Nephron progenitor cell (in vitro differentiated cells): ENCODE data around the gene GPR68.

Experiments used
- DNase-seq: peaks from one replicate; pipeline ENCODE4 v3.0.0; 2021
- H3K27ac Mint-ChIP-seq: 2 replicates; pipeline ENCODE4 v1.8.0; 2021; ENCODE audit warnings: mild to moderate bottlenecking, moderate library complexity, mixed read lengths
- H3K27me3 Mint-ChIP-seq: 2 replicates; pipeline ENCODE4 v1.8.0; 2021; ENCODE audit warnings: mild to moderate bottlenecking, low read depth, mixed read lengths; ENCODE audit not compliant: poor library complexity
- H3K36me3 Mint-ChIP-seq: 2 replicates; pipeline ENCODE4 v1.8.0; 2021; ENCODE audit warnings: low read depth, mixed read lengths
- H3K4me1 Mint-ChIP-seq: 2 replicates; pipeline ENCODE4 v1.8.0; 2021; ENCODE audit warnings: mixed read lengths
- H3K4me3 Mint-ChIP-seq: 2 replicates; pipeline ENCODE4 v1.8.0; 2021; ENCODE audit warnings: mild to moderate bottlenecking, moderate library complexity, mixed read lengths
- H3K9me3 Mint-ChIP-seq: 2 replicates; pipeline ENCODE4 v1.8.0; 2021; ENCODE audit warnings: mild to moderate bottlenecking, moderate library complexity, mixed read lengths
- CTCF ChIP-seq: fragments of 200-600 bp; sonication (generic); IDR thresholded peaks from 2 replicates; pipeline ENCODE4 v1.5.0; 2021; ENCODE audit warnings: antibody characterized with exemption

Gene GPR68

GRCh38 chr14:91284146-91284790, 39.8 kb upstream of the GPR68 start:
- Mint-ChIP-seq H3K9me3 (no peaks in the 10 kb centered on the region), H3K4me1 (peaks cover 30% of the 10 kb centered on the region), H3K36me3 (peaks cover 65% of the 10 kb centered on the region), H3K27me3 (peaks cover 2% of the 10 kb centered on the region), H3K27ac (peak overlapping the region; percentile 55), H3K4me3 (no peak overlapping the region)
- TF ChIP-seq CTCF: no peak
- no peak for DNase-seq

GRCh38 chr14:91283666-91284065, 39.2 kb upstream of the GPR68 start:
- DNase-seq: no peak
- TF ChIP-seq CTCF: no peak
- Mint-ChIP-seq H3K27ac (no peak overlapping the region), H3K36me3 (peaks cover 62% of the 10 kb centered on the region), H3K9me3 (no peaks in the 10 kb centered on the region), H3K27me3 (peaks cover 2% of the 10 kb centered on the region), H3K4me1 (peaks cover 30% of the 10 kb centered on the region), H3K4me3 (no peak overlapping the region)

GRCh38 chr14:91282954-91283645, 38.6 kb upstream of the GPR68 start:
- H3K4me3 Mint-ChIP-seq: no peak overlapping the region
- no peak for DNase-seq
- TF ChIP-seq CTCF: no peak
- no peak overlapping the region for H3K27ac Mint-ChIP-seq
- H3K9me3 Mint-ChIP-seq: no peaks in the 10 kb centered on the region
- H3K27me3 Mint-ChIP-seq: peaks cover 2% of the 10 kb centered on the region
- H3K4me1 Mint-ChIP-seq: peaks cover 30% of the 10 kb centered on the region
- peaks cover 58% of the 10 kb centered on the region for H3K36me3 Mint-ChIP-seq

- Mint-ChIP-seq H3K4me1 (peaks cover 26% of the 10 kb centered on the region), H3K9me3 (no peaks in the 10 kb centered on the region), H3K4me3 (no peak overlapping the region), H3K36me3 (peaks cover 68% of the 10 kb centered on the region), H3K27me3 (peaks cover 2% of the 10 kb centered on the region), H3K27ac (no peak overlapping the region)
- no peak for TF ChIP-seq CTCF
- DNase-seq: no peak
Measured at GRCh38 chr14:91281346-91281745, 36.8 kb upstream of the GPR68 start.

GRCh38 chr14:91280129-91280528, 35.6 kb upstream of the GPR68 start:
- Mint-ChIP-seq H3K36me3 (peaks cover 66% of the 10 kb centered on the region), H3K27ac (no peak overlapping the region), H3K4me1 (peaks cover 14% of the 10 kb centered on the region), H3K27me3 (peaks cover under 1% of the 10 kb centered on the region), H3K4me3 (no peak overlapping the region), H3K9me3 (no peaks in the 10 kb centered on the region)
- TF ChIP-seq CTCF: no peak
- no peak for DNase-seq

- Mint-ChIP-seq H3K4me3 (no peak overlapping the region), H3K27ac (no peak overlapping the region), H3K4me1 (peaks cover 6% of the 10 kb centered on the region), H3K27me3 (no peaks in the 10 kb centered on the region), H3K36me3 (peaks cover 63% of the 10 kb centered on the region), H3K9me3 (no peaks in the 10 kb centered on the region)
- no peak for TF ChIP-seq CTCF
- no peak for DNase-seq
Measured at GRCh38 chr14:91279354-91279753, 34.9 kb upstream of the GPR68 start.
